Kidney (tissue), 14 donors: Measurements from ENCODE around the gene PPFIA1. TPM values are rescaled to one million over a fixed set of nuclear protein-coding genes. Genes with fewer than 3 reads are reported as not detected.

Experiments used
- DNase-seq, 5 donors: peaks; one replicate each; pipeline ENCODE4 v3.0.0-alpha.2; 2013 to 2020
- FAIRE-seq: peaks from 2 replicates; lab custom pipeline; 2012; peaks lifted over from hg19 to GRCh38; lab: Jason Lieb, UNC
- H3K27ac ChIP-seq, 2 donors: one replicate each; pipeline ENCODE4 v1.7.0; 2013; ENCODE audit warnings: low read depth in 2 of 2, low read length in 2 of 2, inconsistent platforms in 1 of 2
- H3K27me3 ChIP-seq: one replicate; pipeline ENCODE4 v1.7.1; 2013; ENCODE audit warnings: low read length, inconsistent platforms; ENCODE audit not compliant: control insufficient read depth, insufficient read depth
- H3K36me3 ChIP-seq, 3 donors: one replicate each; pipeline versions ENCODE4 v1.7.0 to v1.7.1; 2013; ENCODE audit warnings: low read length in 3 of 3, control low read depth in 1 of 3, inconsistent platforms in 1 of 3; ENCODE audit not compliant: insufficient read depth in 3 of 3, control insufficient read depth in 2 of 3
- H3K4me1 ChIP-seq, 3 donors: one replicate each; pipeline versions ENCODE4 v1.7.0 to v1.7.1; 2013; ENCODE audit warnings: low read length in 3 of 3, inconsistent platforms in 1 of 3, low read depth in 1 of 3; ENCODE audit not compliant: control insufficient read depth in 2 of 3, insufficient read depth in 2 of 3
- H3K4me3 ChIP-seq, 3 donors: one replicate each; pipeline versions ENCODE4 v1.7.0 to v1.8.1; 2013; ENCODE audit warnings: low read length in 3 of 3, control low read depth in 1 of 3, inconsistent platforms in 1 of 3
- H3K9ac ChIP-seq, 3 donors: one replicate each; pipeline versions ENCODE4 v1.7.0 to v1.7.1; 2013; ENCODE audit warnings: low read length in 3 of 3, control low read depth in 1 of 3, inconsistent platforms in 1 of 3
- H3K9me3 ChIP-seq, 3 donors: one replicate each; pipeline versions ENCODE4 v1.7.0 to v1.7.1; 2013; ENCODE audit warnings: low read length in 3 of 3, control low read depth in 1 of 3, inconsistent platforms in 1 of 3; ENCODE audit not compliant: control insufficient read depth in 2 of 3, insufficient read depth in 1 of 3
- CTCF ChIP-seq: IDR thresholded peaks from 3 replicates; pipeline ENCODE4 v1.5.1; 2012; ENCODE audit warnings: mild to moderate bottlenecking, moderate library complexity, borderline replicate concordance; ENCODE audit not compliant: insufficient read depth; ENCODE audit errors: extremely low read depth
- intact Hi-C: fragments of 100-400 bp; cut with DNase I; formaldehyde crosslinking; loops from one replicate; pipeline ENCODE4 v1.11.1; 2022
- polyA plus RNA-seq: library from polyadenylated mRNA; stranded (reverse); fragments of 350-450 nt; fragmentation: Illumina TruSeq; extraction: RNeasy Lipid Tissue Mini Kit (QIAGEN cat#74804); gene quantifications from one replicate; pipeline ENCODE4 v1.2.3, GENCODE V29; 2014; ENCODE audit warnings: low read depth, low replicate concordance; ENCODE audit not compliant: insufficient read depth
- total RNA-seq: library from RNA; stranded (reverse); fragmentation: NEBNext Ultra II Directional; extraction: Animal tissue kit (Norgen Biotek cat#: 25700); gene quantifications from one replicate; pipeline ENCODE4 v1.2.1, GENCODE V29; 2021
- donor health status: control.
- donor health status: control.
- donor health status: control.
- donor health status: control.
- donor health status: control.
- donor health status: DM: yes; HTN: yes; CAD: no.
- donor health status: Normal renal cell carcinoma (clear cell type).

Gene PPFIA1
- total and polyA plus RNA-seq, 2 donors from 2014 or later, result 19.1 to 53.0 TPM

- Histone ChIP-seq H3K27ac (no peak overlapping the region), H3K4me1 (peaks cover 0 to 3% (median 0%) of the 10 kb centered on the region in 3 donors), H3K4me3 (no peak overlapping the region), H3K9me3 (no peaks in the 10 kb centered on the region), H3K27me3 (no peaks in the 10 kb centered on the region), H3K9ac (no peak overlapping the region), H3K36me3 (peaks cover 5 to 65% (median 50%) of the 10 kb centered on the region in 3 donors)
- intact Hi-C loops, result no loop called here
- TF ChIP-seq CTCF, result no peak
- FAIRE-seq (no peak), DNase-seq (no peak)
Measured at GRCh38 chr11:70414341-70415100, 144.0 kb downstream of the PPFIA1 start.

GRCh38 chr11:70415191-70415590 is 144.7 kb downstream of the PPFIA1 start:
- Histone ChIP-seq H3K9ac (no peak overlapping the region), H3K27me3 (no peaks in the 10 kb centered on the region)
- FAIRE-seq, result no peak

GRCh38 chr11:70415642-70416395 is 145.3 kb downstream of the PPFIA1 start:
- no peak overlapping the region for H3K4me3 ChIP-seq
- no peak overlapping the region for H3K9ac ChIP-seq
- TF ChIP-seq CTCF, result no peak
- peaks cover 0 to 64% (median 48%) of the 10 kb centered on the region in 3 donors for H3K36me3 ChIP-seq
- H3K27me3 ChIP-seq, result no peaks in the 10 kb centered on the region
- no peaks in the 10 kb centered on the region for H3K4me1 ChIP-seq
- H3K27ac ChIP-seq, result no peak overlapping the region
- no peak for FAIRE-seq
- DNase-seq, result no peak
- H3K9me3 ChIP-seq, result no peaks in the 10 kb centered on the region
- intact Hi-C loops, result no loop called here

More at GRCh38 chr11:70415191-70415590, 144.7 kb downstream of the PPFIA1 start:
- no peak overlapping the region for H3K27ac ChIP-seq
- H3K4me3 ChIP-seq, result no peak overlapping the region
- no peak for DNase-seq
- no peak for TF ChIP-seq CTCF
- H3K36me3 ChIP-seq, result peaks cover 4 to 65% (median 49%) of the 10 kb centered on the region in 3 donors
- H3K4me1 ChIP-seq, result no peaks in the 10 kb centered on the region
- no peaks in the 10 kb centered on the region for H3K9me3 ChIP-seq
- intact Hi-C loops, result no loop called here
